BJ (cell line): ENCODE data around the gene XRCC5. TPM values are rescaled to one million over a fixed set of nuclear protein-coding genes. Genes with fewer than 3 reads are reported as not detected.
"Not testable (repeated sequence)": the region's sequence is repeated elsewhere in the genome, so short reads cannot be mapped to it uniquely, and the experiment has no call there.

Experiments used
- CTCF ChIA-PET: fragments of 350-600 bp; formaldehyde crosslinking; extraction: SDS; loops from one replicate; lab custom pipeline; 2021; ENCODE audit warnings: antibody characterized with exemption, inconsistent platforms; lab: Yijun Ruan, JAX
- POLR2A ChIA-PET: fragments of 300-600 bp; sonication (Branson Sonifier 250); formaldehyde crosslinking; extraction: SDS; loops from one replicate; lab custom pipeline; 2021; ENCODE audit warnings: antibody characterized with exemption; lab: Charles Lee
- DNase-seq: peaks from one replicate; pipeline ENCODE4 v3.0.0-alpha.2; 2011; ENCODE audit warnings: low read depth
- H3K27me3 ChIP-seq: 2 replicates; pipeline ENCODE4 v1.6.0; 2011; ENCODE audit warnings: low read length; ENCODE audit not compliant: control insufficient read depth, insufficient read depth
- H3K36me3 ChIP-seq: 2 replicates; pipeline ENCODE4 v1.5.1; 2011; ENCODE audit warnings: low read length; ENCODE audit not compliant: control insufficient read depth, insufficient read depth
- H3K4me3 ChIP-seq: 2 replicates; pipeline ENCODE4 v1.5.1; 2011; ENCODE audit warnings: low read depth, mild to moderate bottlenecking, control low read depth, low read length
- polyA plus RNA-seq: library from polyadenylated mRNA; depleted of rRNA; stranded (reverse); fragments of >200 nt; gene quantifications from 2 replicates; pipeline ENCODE4 v1.2.3, GENCODE V29; 2011
- TF ChIP-seq, protein P1 (sequence below): IDR thresholded peaks from 2 replicates; pipeline ENCODE4 v1.5.1; 2011; ENCODE audit warnings: low read depth, mild to moderate bottlenecking, control low read depth, inconsistent platforms, low read length, moderate library complexity; ENCODE audit not compliant: insufficient read depth

XRCC5 gene
- polyA plus RNA-seq, 1 experiment, result 252 TPM

- no peaks in the 10 kb centered on the region for H3K27me3 ChIP-seq
- no peak overlapping the region for H3K4me3 ChIP-seq
- DNase-seq, result no peak
- CTCF ChIA-PET, result interaction anchor here (0.7 kb wide), 1 partner anchor 22 kb away, joined by 3 read pairs; no protein-coding TSS in a partner anchor
- H3K36me3 ChIP-seq, result peaks cover 12% of the 10 kb centered on the region
- POLR2A ChIA-PET, result no interaction called here
- TF ChIP-seq, protein P1, sequence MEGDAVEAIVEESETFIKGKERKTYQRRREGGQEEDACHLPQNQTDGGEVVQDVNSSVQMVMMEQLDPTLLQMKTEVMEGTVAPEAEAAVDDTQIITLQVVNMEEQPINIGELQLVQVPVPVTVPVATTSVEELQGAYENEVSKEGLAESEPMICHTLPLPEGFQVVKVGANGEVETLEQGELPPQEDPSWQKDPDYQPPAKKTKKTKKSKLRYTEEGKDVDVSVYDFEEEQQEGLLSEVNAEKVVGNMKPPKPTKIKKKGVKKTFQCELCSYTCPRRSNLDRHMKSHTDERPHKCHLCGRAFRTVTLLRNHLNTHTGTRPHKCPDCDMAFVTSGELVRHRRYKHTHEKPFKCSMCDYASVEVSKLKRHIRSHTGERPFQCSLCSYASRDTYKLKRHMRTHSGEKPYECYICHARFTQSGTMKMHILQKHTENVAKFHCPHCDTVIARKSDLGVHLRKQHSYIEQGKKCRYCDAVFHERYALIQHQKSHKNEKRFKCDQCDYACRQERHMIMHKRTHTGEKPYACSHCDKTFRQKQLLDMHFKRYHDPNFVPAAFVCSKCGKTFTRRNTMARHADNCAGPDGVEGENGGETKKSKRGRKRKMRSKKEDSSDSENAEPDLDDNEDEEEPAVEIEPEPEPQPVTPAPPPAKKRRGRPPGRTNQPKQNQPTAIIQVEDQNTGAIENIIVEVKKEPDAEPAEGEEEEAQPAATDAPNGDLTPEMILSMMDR, result no peak
Observed at GRCh38 chr2:216132585-216132984, 23.4 kb downstream of the XRCC5 start.

DNA sequence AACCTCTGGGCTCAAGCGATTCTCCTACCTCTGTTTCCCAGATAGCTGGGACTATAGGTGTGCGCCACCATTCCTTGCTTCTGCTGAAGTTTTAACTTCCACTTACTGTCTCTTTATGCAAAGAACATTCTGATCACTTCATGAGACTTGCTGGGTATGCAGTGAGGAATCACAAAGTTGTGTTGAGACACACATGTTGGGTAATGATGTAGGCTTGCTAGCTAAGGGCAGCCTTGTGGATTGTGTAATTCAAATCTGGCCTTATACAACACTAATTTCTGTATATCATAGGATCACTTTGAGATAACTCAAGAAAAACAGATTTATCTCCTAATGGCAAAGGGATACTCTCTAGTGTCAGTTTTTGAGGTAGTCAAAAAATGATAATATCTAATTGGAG, 24.2 kb downstream of the XRCC5 start:
- TF ChIP-seq, protein P1, result no peak
- ChIA-PET POLR2A (no interaction called here), CTCF (interaction anchor here (1.0 to 1.3 kb wide), 2 partner anchors 16 to 23 kb away, joined by 3 read pairs; no protein-coding TSS in a partner anchor)
- no peak for DNase-seq
- no peak overlapping the region for H3K4me3 ChIP-seq
- H3K36me3 ChIP-seq, result peaks cover 14% of the 10 kb centered on the region
- H3K27me3 ChIP-seq, result no peaks in the 10 kb centered on the region

- CTCF ChIA-PET, result interaction anchor here (0.7 kb wide), 1 partner anchor 23 kb away, joined by 3 read pairs; no protein-coding TSS in a partner anchor
- Histone ChIP-seq H3K4me3 (no peak overlapping the region), H3K27me3 (no peaks in the 10 kb centered on the region), H3K36me3 (peaks cover 15% of the 10 kb centered on the region)
- TF ChIP-seq, protein P1, result no peak
- no peak for DNase-seq
- POLR2A ChIA-PET, result no interaction called here
Observed at GRCh38 chr2:216134958-216135541, 25.9 kb downstream of the XRCC5 start.

DNA sequence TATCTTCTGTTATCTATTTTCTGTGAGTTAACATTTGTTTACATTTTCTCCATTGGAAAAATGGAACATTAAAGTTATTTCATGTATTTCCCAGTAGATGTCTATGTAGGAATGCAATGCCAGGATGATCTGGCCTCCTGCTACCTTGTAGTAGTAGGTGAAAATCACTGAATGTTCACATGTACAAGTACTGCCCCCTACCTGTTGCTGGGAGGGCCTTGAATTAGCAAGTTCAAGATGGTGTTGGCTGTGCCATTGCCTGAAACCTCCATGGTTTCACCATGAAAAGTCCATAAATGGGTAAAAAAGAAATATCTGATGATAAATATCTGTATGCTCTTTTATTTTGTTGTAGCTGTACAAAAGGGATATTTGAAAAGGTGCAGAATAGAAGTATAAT, 30.7 kb downstream of the XRCC5 start:
- H3K4me3 ChIP-seq, result no peak overlapping the region
- TF ChIP-seq, protein P1, result peak; percentile 24; the same call in 1 of the 2 replicates
- ChIA-PET CTCF (no interaction called here), POLR2A (no interaction called here)
- H3K36me3 ChIP-seq, result peaks cover 14% of the 10 kb centered on the region
- H3K27me3 ChIP-seq, result no peaks in the 10 kb centered on the region
- DNase-seq, result no peak

DNA sequence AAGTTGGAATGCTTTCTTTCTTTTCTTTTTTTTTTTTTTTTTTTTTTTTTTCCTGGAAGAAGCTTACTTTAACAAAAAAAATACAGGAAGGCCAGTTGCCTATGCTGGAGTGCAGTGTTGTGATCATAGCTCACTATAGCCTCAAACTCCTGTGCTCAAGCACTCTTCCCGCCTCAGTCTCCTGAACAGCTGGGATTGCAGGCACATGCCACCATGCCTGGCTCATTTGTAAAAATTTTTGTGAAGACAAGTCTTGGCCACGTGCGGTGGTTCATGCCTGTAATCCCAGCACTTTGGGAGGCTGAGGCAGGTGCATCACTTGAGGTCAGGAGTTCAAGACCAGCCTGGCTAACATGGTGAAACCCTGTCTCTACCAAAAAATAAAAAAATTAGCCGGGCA, 32.4 kb downstream of the XRCC5 start:
- not testable (repeated sequence) for H3K27me3 ChIP-seq, DNase-seq, H3K4me3 ChIP-seq
- H3K36me3 ChIP-seq, result peaks cover 13% of the 10 kb centered on the region
- CTCF ChIA-PET, result interaction anchor here (2.0 to 2.2 kb wide), 2 partner anchors 11 to 16 kb away, joined by 5 read pairs; no protein-coding TSS in a partner anchor
- POLR2A ChIA-PET, result interaction anchor here (0.6 to 0.8 kb wide), 3 partner anchors 161 to 456 kb away, joined by 3 to 12 read pairs (median 4); partner anchors contain the start of gene RPL37A

DNA sequence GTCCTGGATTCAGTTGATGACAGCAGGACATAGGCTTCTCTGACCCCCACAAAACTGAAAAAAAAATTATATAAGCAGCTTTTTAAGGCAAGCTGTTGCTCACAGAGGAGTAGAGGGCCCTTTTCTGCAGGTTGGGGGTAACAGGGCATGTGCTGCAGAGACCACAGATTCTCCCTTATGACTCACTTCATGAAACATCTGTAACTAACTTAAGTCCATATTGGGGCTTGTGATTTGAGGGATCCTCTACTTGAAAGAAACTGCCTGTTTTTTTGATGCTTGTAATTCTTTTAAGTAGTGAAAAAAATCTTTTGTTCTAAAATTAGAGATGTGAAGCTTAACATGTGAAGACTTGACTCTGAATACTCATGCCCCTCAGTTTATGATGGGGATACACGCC, 33.4 kb downstream of the XRCC5 start:
- H3K36me3 ChIP-seq, result peaks cover 18% of the 10 kb centered on the region
- no peaks in the 10 kb centered on the region for H3K27me3 ChIP-seq
- POLR2A ChIA-PET, result interaction anchor here (1.0 kb wide), 1 partner anchor 28 kb away, joined by 3 read pairs; no protein-coding TSS in a partner anchor
- peak; percentile 58 for DNase-seq
- TF ChIP-seq, protein P1, result no peak
- CTCF ChIA-PET, result interaction anchor here (0.6 to 2.2 kb wide), 6 partner anchors 12 to 509 kb away, joined by 3 to 5 read pairs (median 4); no protein-coding TSS in a partner anchor
- H3K4me3 ChIP-seq, result no peak overlapping the region
